Fibroblast of pulmonary artery (primary cell): ENCODE measurements around the gene TCN2.
A peak's percentile ranks its signal among the peaks of the same experiment; 100 is the strongest.
"Not testable (repeated sequence)": the region's sequence is repeated elsewhere in the genome, so short reads cannot be mapped to it uniquely, and the experiment has no call there.

Source experiments
- DNase-seq: peaks from one replicate; pipeline ENCODE4 v3.0.0-alpha.2; 2010; ENCODE audit warnings: low read depth
- H3K4me3 ChIP-seq: replicated peaks from 2 replicates; pipeline ENCODE4 v1.5.1; 2011; ENCODE audit warnings: low read depth, mild to moderate bottlenecking, control low read depth, low read length, moderate library complexity
- CTCF ChIP-seq: IDR thresholded peaks from 2 replicates; pipeline ENCODE4 v1.5.1; 2011; ENCODE audit warnings: mild to moderate bottlenecking, control low read depth, low read length, inconsistent platforms; ENCODE audit errors: missing control alignments

The TCN2 gene

GRCh38 chr22:30615543-30615954 is 8.6 kb downstream of the TCN2 start:
- DNase-seq: no peak
- H3K4me3 ChIP-seq: no peak overlapping the region
- no peak for TF ChIP-seq CTCF

DNA sequence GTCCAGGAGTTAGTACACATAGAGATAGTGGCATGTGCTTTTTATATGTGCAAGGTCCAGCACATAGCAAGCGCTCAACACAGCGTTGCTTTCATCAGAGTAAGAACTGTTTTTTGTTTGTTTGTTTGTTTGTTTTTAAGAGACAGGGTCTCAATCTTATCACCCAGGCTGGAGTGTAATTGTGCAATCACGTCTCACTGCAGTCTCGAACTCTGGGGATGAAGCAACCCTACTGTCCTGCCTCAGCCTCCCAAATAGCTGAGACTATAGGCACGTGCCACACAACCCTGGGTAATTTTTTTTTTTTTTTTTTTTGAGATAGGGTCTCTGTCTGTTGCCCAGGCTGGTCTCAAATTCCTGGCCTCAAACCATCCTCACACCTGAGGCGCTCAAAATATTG is 10.8 kb downstream of the TCN2 start:
- no peak overlapping the region for H3K4me3 ChIP-seq
- DNase-seq: no peak
- TF ChIP-seq CTCF: no peak

- not testable (repeated sequence) for H3K4me3 ChIP-seq, DNase-seq
Measured at GRCh38 chr22:30619909-30620308, 12.9 kb downstream of the TCN2 start.

- no peak for DNase-seq
- H3K4me3 ChIP-seq: no peak overlapping the region
- no peak for TF ChIP-seq CTCF
Measured at GRCh38 chr22:30626413-30626812, 19.4 kb downstream of the TCN2 start.

GRCh38 chr22:30627471-30627870 is 20.5 kb downstream of the TCN2 start:
- no peak overlapping the region for H3K4me3 ChIP-seq
- DNase-seq: peak; percentile 16
- no peak for TF ChIP-seq CTCF

DNA sequence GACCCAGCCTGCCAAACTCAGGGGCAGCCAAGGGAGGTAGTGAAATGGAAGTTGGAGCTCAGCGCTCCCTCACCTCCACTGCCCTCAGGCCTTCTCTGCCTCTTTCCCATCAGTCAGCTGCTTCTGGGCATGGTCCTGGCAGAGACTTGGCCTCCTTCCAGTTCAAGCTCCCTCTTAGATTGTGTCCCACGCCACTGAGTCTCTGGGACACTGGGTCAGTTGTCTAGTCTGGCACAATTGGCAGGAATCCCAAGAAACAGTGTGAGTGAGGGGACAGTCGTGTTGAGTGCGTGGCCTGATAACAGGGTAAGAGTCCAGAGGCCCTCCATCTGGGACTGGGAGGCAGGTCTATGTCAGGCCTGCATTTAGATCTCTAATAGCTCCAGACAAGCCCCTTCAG is 21.5 kb downstream of the TCN2 start:
- no peak for DNase-seq
- no peak overlapping the region for H3K4me3 ChIP-seq
- no peak for TF ChIP-seq CTCF

GRCh38 chr22:30631469-30631868 is 24.5 kb downstream of the TCN2 start:
- not testable (repeated sequence) for H3K4me3 ChIP-seq, DNase-seq

- H3K4me3 ChIP-seq: peak overlapping the region; percentile 47
- DNase-seq: peak; percentile 89
- peak; percentile 95 for TF ChIP-seq CTCF
Measured at GRCh38 chr22:30634471-30635233, 27.7 kb downstream of the TCN2 start.
